Ascending aorta (tissue), 2 donors: ENCODE data around the gene FTH1. TPM values are rescaled to one million over a fixed set of nuclear protein-coding genes. Genes with fewer than 3 reads are reported as not detected.
A peak's percentile ranks its signal among the peaks of the same experiment; 100 is the strongest.

Experiments used
- DNase-seq, 2 donors: peaks; one replicate each; pipeline ENCODE4 v3.0.0-alpha.2; 2019; ENCODE audit warnings: low spot score in 2 of 2
- H3K27ac ChIP-seq, 2 donors: fragments of 200-600 bp; sonication (generic); one replicate each; pipeline ENCODE4 v1.5.1; 2016 to 2017; ENCODE audit warnings: mild to moderate bottlenecking in 1 of 2
- H3K27me3 ChIP-seq: fragments of 200-600 bp; sonication (generic); one replicate; pipeline ENCODE4 v1.5.1; 2017
- H3K36me3 ChIP-seq, 2 donors: fragments of 200-600 bp; sonication (generic); one replicate each; pipeline ENCODE4 v1.5.1; 2016
- H3K4me1 ChIP-seq, 2 donors: fragments of 200-600 bp; sonication (generic); one replicate each; pipeline ENCODE4 v1.5.1; 2016 to 2017; ENCODE audit warnings: mild to moderate bottlenecking in 1 of 2
- H3K4me3 ChIP-seq, 2 donors: fragments of 200-600 bp; sonication (generic); one replicate each; pipeline ENCODE4 v1.5.1; 2016 to 2017; ENCODE audit warnings: mild to moderate bottlenecking in 1 of 2
- H3K9me3 ChIP-seq, 2 donors: fragments of 200-600 bp; sonication (generic); one replicate each; pipeline ENCODE4 v1.5.1; 2016
- intact Hi-C: fragments of 100-400 bp; cut with DNase I; formaldehyde crosslinking; loops from one replicate; pipeline ENCODE4 v1.15.1; 2023
- total RNA-seq: library from RNA; depleted of rRNA; stranded (reverse); fragments of >200 nt; gene quantifications from one replicate; pipeline ENCODE4 v1.1.0, GENCODE V29; 2016
- TF ChIP-seq, protein P1 (sequence below), 3 experiments: fragments of 200-600 bp in 2 of 3; fragments of 450-650 bp in 1 of 3; sonication (generic) in 2 of 3; IDR thresholded peaks; one replicate each; pipeline ENCODE4 v1.5.1; 2016 to 2019; ENCODE audit warnings: antibody characterized with exemption in 3 of 3, mild to moderate bottlenecking in 1 of 3, moderate library complexity in 1 of 3

The FTH1 gene
- total RNA-seq, 1 donor from 2014 or later: 2,353 TPM

DNA sequence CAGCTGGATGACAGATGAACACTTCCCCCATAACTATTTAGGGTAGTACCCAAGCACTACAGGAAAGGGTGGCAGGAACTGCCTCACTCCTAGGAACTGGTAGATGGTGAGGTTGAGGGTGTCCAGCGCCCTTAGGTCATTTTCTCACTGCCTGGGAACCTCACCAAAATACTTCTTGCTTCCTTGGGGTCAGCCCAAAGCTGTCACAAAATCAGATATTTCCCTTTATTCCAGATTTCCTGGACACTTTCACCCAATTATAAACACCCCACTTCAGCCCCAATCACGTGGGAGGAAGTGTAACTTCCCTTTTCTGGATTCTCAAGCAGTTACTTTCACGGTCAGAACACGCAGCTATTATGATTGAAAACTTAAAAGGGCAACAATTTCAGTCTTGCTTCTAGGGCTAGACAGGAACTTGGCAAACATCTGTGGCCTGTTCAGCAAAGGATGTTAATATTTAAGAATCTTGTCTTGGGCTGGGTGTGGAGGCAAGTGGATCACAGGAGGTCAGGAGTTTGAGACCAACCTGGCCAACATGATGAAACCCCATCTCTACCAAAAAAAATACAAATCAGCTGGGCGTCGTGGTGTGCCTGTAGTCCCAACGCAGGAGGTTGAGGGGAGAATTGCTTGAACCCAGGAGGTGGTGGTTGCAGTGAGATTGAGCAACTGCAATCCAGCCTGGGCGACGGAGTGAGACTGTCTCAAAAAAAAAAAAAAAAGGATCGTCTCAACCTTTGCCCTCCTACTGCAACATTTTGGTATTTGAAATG lies 4.0 kb downstream of the FTH1 start:
- Histone ChIP-seq H3K36me3 (peaks cover 11 to 28% of the 10 kb centered on the region in 2 donors), H3K27me3 (no peaks in the 10 kb centered on the region), H3K27ac (peak overlapping the region; percentile 57 to 99), H3K4me3 (peak overlapping the region in 1 of 2 donors; percentile 96), H3K9me3 (no peaks in the 10 kb centered on the region), H3K4me1 (peaks cover 10 to 31% of the 10 kb centered on the region in 2 donors)
- TF ChIP-seq, protein P1, sequence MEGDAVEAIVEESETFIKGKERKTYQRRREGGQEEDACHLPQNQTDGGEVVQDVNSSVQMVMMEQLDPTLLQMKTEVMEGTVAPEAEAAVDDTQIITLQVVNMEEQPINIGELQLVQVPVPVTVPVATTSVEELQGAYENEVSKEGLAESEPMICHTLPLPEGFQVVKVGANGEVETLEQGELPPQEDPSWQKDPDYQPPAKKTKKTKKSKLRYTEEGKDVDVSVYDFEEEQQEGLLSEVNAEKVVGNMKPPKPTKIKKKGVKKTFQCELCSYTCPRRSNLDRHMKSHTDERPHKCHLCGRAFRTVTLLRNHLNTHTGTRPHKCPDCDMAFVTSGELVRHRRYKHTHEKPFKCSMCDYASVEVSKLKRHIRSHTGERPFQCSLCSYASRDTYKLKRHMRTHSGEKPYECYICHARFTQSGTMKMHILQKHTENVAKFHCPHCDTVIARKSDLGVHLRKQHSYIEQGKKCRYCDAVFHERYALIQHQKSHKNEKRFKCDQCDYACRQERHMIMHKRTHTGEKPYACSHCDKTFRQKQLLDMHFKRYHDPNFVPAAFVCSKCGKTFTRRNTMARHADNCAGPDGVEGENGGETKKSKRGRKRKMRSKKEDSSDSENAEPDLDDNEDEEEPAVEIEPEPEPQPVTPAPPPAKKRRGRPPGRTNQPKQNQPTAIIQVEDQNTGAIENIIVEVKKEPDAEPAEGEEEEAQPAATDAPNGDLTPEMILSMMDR (IDR thresholded peaks at IDR 0.05): no peak
- peak in 1 of 2 donors; percentile 65 for DNase-seq
- intact Hi-C loops: no loop called here

- Histone ChIP-seq H3K27me3 (no peaks in the 10 kb centered on the region), H3K9me3 (no peaks in the 10 kb centered on the region), H3K27ac (peak overlapping the region; percentile 57 to 99), H3K4me1 (peaks cover 10 to 30% of the 10 kb centered on the region in 2 donors), H3K4me3 (no peak overlapping the region), H3K36me3 (peaks cover 11 to 28% of the 10 kb centered on the region in 2 donors)
- intact Hi-C loops: no loop called here
- peak in 1 of 2 donors; percentile 78 for DNase-seq
- TF ChIP-seq, protein P1 (IDR thresholded peaks at IDR 0.05): no peak
Observed at GRCh38 chr11:61963016-61963281, 4.5 kb downstream of the FTH1 start.

DNA sequence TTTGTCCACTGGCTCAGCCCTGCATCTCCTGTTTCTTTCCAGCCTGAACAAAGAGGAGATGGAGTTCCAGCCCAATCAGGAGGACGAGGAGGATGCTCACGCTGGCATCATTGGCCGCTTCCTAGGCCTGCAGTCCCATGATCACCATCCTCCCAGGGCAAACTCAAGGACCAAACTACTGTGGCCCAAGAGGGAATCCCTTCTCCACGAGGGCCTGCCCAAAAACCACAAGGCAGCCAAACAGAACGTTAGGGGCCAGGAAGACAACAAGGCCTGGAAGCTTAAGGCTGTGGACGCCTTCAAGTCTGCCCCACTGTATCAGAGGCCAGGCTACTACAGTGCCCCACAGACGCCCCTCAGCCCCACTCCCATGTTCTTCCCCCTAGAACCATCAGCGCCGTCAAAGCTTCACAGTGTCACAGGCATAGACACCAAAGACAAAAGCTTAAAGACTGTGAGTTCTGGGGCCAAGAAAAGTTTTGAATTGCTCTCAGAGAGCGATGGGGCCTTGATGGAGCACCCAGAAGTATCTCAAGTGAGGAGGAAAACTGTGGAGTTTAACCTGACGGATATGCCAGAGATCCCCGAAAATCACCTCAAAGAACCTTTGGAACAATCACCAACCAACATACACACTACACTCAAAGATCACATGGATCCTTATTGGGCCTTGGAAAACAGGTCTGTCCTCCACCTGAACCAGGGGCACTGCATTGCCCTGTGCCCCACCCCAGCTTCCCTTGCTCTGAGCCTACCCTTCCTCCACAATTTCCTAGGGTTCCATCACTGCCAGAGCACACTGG lies 5.0 kb downstream of the FTH1 start:
- no peaks in the 10 kb centered on the region for H3K9me3 ChIP-seq
- H3K4me3 ChIP-seq: no peak overlapping the region
- TF ChIP-seq, protein P1 (IDR thresholded peaks at IDR 0.05): no peak
- peaks cover 11 to 28% of the 10 kb centered on the region in 2 donors for H3K36me3 ChIP-seq
- H3K27ac ChIP-seq: peak overlapping the region; percentile 57 to 99
- peaks cover 10 to 30% of the 10 kb centered on the region in 2 donors for H3K4me1 ChIP-seq
- DNase-seq: peak in 1 of 2 donors; percentile 67
- intact Hi-C loops: no loop called here
- no peaks in the 10 kb centered on the region for H3K27me3 ChIP-seq

GRCh38 chr11:61961570-61962212 lies 5.7 kb downstream of the FTH1 start:
- peak in 1 of 2 donors; percentile 77 for DNase-seq
- TF ChIP-seq, protein P1 (IDR thresholded peaks at IDR 0.05): no peak
- no peaks in the 10 kb centered on the region for H3K9me3 ChIP-seq
- peak overlapping the region; percentile 57 to 99 for H3K27ac ChIP-seq
- no peaks in the 10 kb centered on the region for H3K27me3 ChIP-seq
- no peak overlapping the region for H3K4me3 ChIP-seq
- H3K36me3 ChIP-seq: peaks cover 11 to 28% of the 10 kb centered on the region in 2 donors
- intact Hi-C loops: no loop called here
- peaks cover 10 to 30% of the 10 kb centered on the region in 2 donors for H3K4me1 ChIP-seq

DNA sequence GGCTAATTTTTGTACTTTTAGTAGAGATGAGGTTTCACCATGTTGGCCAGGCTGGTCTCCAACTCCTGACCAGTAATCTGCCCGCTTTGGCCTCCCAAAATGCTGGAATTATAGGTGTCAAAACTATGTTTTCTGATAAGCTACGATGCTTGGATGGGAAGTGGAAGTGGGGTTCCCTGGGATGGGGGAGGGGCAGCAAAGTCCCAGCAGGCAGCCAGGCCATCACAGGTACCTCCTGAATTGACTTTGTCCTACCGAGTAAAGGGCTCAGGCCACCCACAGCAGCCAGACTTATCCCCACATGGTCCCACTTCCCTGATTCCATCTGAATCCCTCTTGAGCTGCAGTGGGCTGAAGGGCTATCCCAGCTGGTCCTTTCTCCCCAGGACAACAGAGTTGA lies 6.9 kb downstream of the FTH1 start:
- H3K27me3 ChIP-seq: no peaks in the 10 kb centered on the region
- H3K36me3 ChIP-seq: peaks cover 10 to 22% of the 10 kb centered on the region in 2 donors
- H3K27ac ChIP-seq: no peak overlapping the region
- peak in 1 of 2 donors; percentile 50 for DNase-seq
- no peaks in the 10 kb centered on the region for H3K9me3 ChIP-seq
- TF ChIP-seq, protein P1 (IDR thresholded peaks at IDR 0.05): no peak
- no peak overlapping the region for H3K4me3 ChIP-seq
- peaks cover 10 to 31% of the 10 kb centered on the region in 2 donors for H3K4me1 ChIP-seq
- intact Hi-C loops: no loop called here
